KMS-11 (cell line): ENCODE measurements around the gene ZFYVE28.

Source experiments
- H2AFZ ChIP-seq: fragments of 200-600 bp; sonication (generic); 2 replicates; pipeline ENCODE4 v1.6.1; 2016; ENCODE audit warnings: antibody characterized with exemption, mixed run types, low read depth
- H3K27ac ChIP-seq: fragments of 200-600 bp; sonication (generic); 2 replicates; pipeline ENCODE4 v1.6.1; 2016; ENCODE audit warnings: mild to moderate bottlenecking, mixed run types
- H3K27me3 ChIP-seq: fragments of 200-600 bp; sonication (generic); 2 replicates; pipeline ENCODE4 v1.6.1; 2017; ENCODE audit warnings: mild to moderate bottlenecking, low read depth, mixed run types, moderate library complexity; ENCODE audit not compliant: insufficient read depth
- H3K36me3 ChIP-seq: fragments of 200-600 bp; sonication (generic); 2 replicates; pipeline ENCODE4 v1.6.1; 2017; ENCODE audit warnings: mild to moderate bottlenecking, mixed run types; ENCODE audit not compliant: insufficient read depth
- H3K4me1 ChIP-seq: fragments of 200-600 bp; sonication (generic); 2 replicates; pipeline ENCODE4 v1.6.1; 2016; ENCODE audit warnings: mild to moderate bottlenecking, low read depth, mixed run types; ENCODE audit not compliant: poor library complexity, severe bottlenecking
- H3K4me2 ChIP-seq: fragments of 200-600 bp; sonication (generic); 2 replicates; pipeline ENCODE4 v1.7.0; 2016; ENCODE audit warnings: mild to moderate bottlenecking, mixed run types
- H3K4me3 ChIP-seq: fragments of 200-600 bp; sonication (generic); IDR thresholded peaks from 2 replicates; pipeline ENCODE4 v1.6.1; 2017; ENCODE audit warnings: low read depth, low read length, mixed read lengths; ENCODE audit not compliant: insufficient read depth
- H3K79me2 ChIP-seq: fragments of 200-600 bp; sonication (generic); 2 replicates; pipeline ENCODE4 v1.6.1; 2016; ENCODE audit warnings: low read depth, mixed run types; ENCODE audit not compliant: insufficient read depth
- H3K9ac ChIP-seq: fragments of 200-600 bp; sonication (generic); 2 replicates; pipeline ENCODE4 v1.6.1; 2016; ENCODE audit warnings: mild to moderate bottlenecking, mixed run types
- H4K20me1 ChIP-seq: fragments of 200-600 bp; sonication (generic); 2 replicates; pipeline ENCODE4 v1.6.1; 2016; ENCODE audit warnings: mild to moderate bottlenecking, mixed run types; ENCODE audit not compliant: insufficient read depth
- TF ChIP-seq, protein P1 (sequence below): fragments of 200-600 bp; sonication (generic); conservative IDR thresholded peaks from 2 replicates; pipeline ENCODE4 v1.6.1; 2017; ENCODE audit warnings: low read depth, mild to moderate bottlenecking, antibody characterized with exemption, low read length, moderate library complexity, mixed read lengths

The ZFYVE28 gene

DNA sequence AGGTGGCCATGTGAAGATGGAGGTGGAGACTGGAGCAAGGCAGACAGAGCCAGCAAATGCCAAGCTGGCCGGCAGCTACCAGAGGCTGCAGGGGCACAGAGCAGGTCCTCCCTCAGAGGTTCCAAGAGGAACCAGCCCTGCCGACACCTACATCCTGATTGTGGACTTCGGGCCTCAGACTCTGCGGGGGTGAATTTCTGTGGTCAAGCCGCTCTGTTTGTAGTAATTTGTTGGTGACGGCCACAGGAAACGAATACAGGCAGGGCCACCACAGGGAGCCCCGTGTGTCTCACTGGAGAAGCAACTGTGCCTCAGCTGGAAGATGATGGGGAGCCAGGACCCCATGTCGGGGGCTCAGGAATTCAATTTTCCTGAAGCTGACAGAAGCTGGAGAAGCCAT is 28.3 kb downstream of the ZFYVE28 start:
- Histone ChIP-seq H3K36me3 (no peaks in the 10 kb centered on the region), H4K20me1 (no peaks in the 10 kb centered on the region), H3K4me3 (no peak overlapping the region), H3K79me2 (no peaks in the 10 kb centered on the region), H3K27ac (no peak overlapping the region), H2AFZ (no peak overlapping the region), H3K4me2 (no peak overlapping the region), H3K27me3 (no peaks in the 10 kb centered on the region), H3K4me1 (no peaks in the 10 kb centered on the region), H3K9ac (no peak overlapping the region)
- TF ChIP-seq, protein P1, sequence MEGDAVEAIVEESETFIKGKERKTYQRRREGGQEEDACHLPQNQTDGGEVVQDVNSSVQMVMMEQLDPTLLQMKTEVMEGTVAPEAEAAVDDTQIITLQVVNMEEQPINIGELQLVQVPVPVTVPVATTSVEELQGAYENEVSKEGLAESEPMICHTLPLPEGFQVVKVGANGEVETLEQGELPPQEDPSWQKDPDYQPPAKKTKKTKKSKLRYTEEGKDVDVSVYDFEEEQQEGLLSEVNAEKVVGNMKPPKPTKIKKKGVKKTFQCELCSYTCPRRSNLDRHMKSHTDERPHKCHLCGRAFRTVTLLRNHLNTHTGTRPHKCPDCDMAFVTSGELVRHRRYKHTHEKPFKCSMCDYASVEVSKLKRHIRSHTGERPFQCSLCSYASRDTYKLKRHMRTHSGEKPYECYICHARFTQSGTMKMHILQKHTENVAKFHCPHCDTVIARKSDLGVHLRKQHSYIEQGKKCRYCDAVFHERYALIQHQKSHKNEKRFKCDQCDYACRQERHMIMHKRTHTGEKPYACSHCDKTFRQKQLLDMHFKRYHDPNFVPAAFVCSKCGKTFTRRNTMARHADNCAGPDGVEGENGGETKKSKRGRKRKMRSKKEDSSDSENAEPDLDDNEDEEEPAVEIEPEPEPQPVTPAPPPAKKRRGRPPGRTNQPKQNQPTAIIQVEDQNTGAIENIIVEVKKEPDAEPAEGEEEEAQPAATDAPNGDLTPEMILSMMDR: no peak

DNA sequence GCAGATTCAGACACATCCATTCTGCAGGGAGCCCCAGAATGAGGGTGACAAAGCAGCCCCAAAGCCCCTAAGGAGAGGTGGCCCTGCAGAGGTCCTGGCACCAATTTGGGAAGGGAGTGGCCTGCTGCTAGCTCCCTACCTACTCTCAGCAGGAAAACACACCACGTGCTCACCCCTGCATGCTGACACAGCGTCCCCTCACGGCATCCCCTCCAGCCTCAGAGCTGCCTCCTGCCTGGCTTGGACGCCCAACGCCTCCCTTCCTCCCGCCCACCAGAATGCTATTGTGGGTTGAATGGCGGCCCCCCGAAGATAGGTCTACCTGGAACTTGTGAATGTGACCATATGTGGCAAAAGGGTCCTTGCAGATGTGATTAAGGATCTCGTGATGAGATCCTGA is 28.8 kb downstream of the ZFYVE28 start:
- Histone ChIP-seq H4K20me1 (no peaks in the 10 kb centered on the region), H3K4me3 (no peak overlapping the region), H3K27ac (no peak overlapping the region), H3K79me2 (no peaks in the 10 kb centered on the region), H2AFZ (no peak overlapping the region), H3K27me3 (no peaks in the 10 kb centered on the region), H3K36me3 (no peaks in the 10 kb centered on the region), H3K4me1 (no peaks in the 10 kb centered on the region), H3K4me2 (no peak overlapping the region), H3K9ac (no peak overlapping the region)
- TF ChIP-seq, protein P1: no peak

DNA sequence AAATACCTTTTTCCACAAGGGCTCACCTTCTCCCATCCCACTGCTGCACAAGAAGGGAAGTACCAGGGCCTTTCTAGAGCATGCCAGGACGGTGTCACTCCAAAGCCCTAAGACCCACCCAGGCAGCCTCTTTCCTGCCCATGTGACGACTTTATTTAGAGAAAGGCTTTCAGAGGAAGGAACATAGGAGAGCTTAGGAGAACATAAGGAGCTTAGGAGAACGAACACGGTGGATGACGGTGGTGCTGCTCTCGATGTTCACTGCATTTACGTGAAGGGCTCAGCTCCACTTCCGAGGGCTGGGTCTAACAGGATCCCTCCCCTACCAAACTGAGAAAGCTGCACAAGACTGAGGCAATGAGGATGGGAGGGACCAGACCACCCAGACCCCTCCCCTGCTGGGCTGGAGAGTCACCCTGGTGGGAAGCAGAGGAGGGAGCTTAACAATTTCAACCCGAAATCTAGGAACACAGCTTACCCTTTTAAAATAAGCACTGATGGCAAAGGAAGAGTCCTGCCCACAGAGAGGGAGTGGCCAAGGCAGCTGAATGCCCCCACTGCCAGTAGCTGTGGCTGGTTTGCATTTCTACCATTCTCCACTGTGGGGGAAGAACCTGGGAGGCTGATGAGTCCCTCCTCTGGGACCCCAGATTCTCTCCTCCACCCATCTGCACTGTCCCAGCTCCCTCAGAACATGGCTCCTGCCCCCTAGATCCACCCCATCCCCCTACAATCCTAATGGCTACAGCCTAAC is 29.8 kb downstream of the ZFYVE28 start:
- H3K79me2 ChIP-seq: no peaks in the 10 kb centered on the region
- no peak overlapping the region for H3K4me2 ChIP-seq
- no peaks in the 10 kb centered on the region for H3K4me1 ChIP-seq
- H3K36me3 ChIP-seq: no peaks in the 10 kb centered on the region
- no peak overlapping the region for H3K27ac ChIP-seq
- no peak overlapping the region for H3K4me3 ChIP-seq
- no peak overlapping the region for H3K9ac ChIP-seq
- no peak overlapping the region for H2AFZ ChIP-seq
- no peaks in the 10 kb centered on the region for H4K20me1 ChIP-seq
- H3K27me3 ChIP-seq: no peaks in the 10 kb centered on the region
- TF ChIP-seq, protein P1: no peak

DNA sequence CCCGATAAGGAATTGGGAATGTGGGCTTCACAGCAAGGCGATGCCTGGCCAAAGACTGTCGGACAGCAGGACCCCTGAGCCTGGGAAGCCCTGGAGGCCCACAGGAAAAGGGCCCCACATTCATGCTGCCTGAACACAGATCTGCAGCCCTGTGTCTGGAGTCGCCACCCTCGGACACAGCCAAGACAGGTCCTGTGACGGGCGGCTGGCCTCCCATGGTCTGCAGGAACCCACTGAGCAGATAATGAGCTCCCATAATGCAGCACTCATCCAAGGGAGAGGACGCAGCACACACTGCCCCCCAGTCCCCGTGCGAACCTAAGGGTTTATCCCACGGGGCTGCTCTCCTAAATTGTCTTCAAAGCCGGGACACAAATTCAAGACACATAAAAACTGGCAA is 30.6 kb downstream of the ZFYVE28 start:
- TF ChIP-seq, protein P1: no peak
- H3K4me1 ChIP-seq: no peaks in the 10 kb centered on the region

More for the DNA sequence above, 30.6 kb downstream of the ZFYVE28 start:
- H2AFZ ChIP-seq: no peak overlapping the region
- no peak overlapping the region for H3K4me2 ChIP-seq
- H3K79me2 ChIP-seq: no peaks in the 10 kb centered on the region
- no peak overlapping the region for H3K9ac ChIP-seq
- no peak overlapping the region for H3K27ac ChIP-seq
- H4K20me1 ChIP-seq: no peaks in the 10 kb centered on the region
- no peak overlapping the region for H3K4me3 ChIP-seq
- no peaks in the 10 kb centered on the region for H3K27me3 ChIP-seq
- H3K36me3 ChIP-seq: no peaks in the 10 kb centered on the region
